Bronchial epithelial cell (primary cell): Measurements from ENCODE around the gene SNIP1. TPM values are rescaled to one million over a fixed set of nuclear protein-coding genes. Genes with fewer than 3 reads are reported as not detected.

Experiments used
- DNase-seq: peaks from one replicate; pipeline ENCODE4 v3.0.0-alpha.2; 2010; ENCODE audit warnings: low read depth
- FAIRE-seq: peaks from 2 replicates; lab custom pipeline; 2011; peaks lifted over from hg19 to GRCh38; lab: Jason Lieb, UNC
- H3K27me3 ChIP-seq: 2 replicates; pipeline ENCODE4 v1.5.1; 2011; ENCODE audit warnings: low read length; ENCODE audit not compliant: control insufficient read depth, insufficient read depth
- H3K36me3 ChIP-seq: 2 replicates; pipeline ENCODE4 v1.5.1; 2011; ENCODE audit warnings: low read length; ENCODE audit not compliant: control insufficient read depth, insufficient read depth
- H3K4me3 ChIP-seq: 2 replicates; pipeline ENCODE4 v1.5.1; 2011; ENCODE audit warnings: mild to moderate bottlenecking, low read depth, low read length, control low read depth
- total RNA-seq: library from RNA; depleted of rRNA; stranded (reverse); fragments of >200 nt; gene quantifications from 2 replicates; pipeline ENCODE4 v1.2.1, GENCODE V29; 2014
- TF ChIP-seq, protein P1 (sequence below): IDR thresholded peaks from 2 replicates; pipeline ENCODE4 v1.5.1; 2011; ENCODE audit warnings: mild to moderate bottlenecking, moderate library complexity, low read length, control low read depth, inconsistent platforms; ENCODE audit not compliant: insufficient read depth, severe bottlenecking

The SNIP1 gene, protein sequence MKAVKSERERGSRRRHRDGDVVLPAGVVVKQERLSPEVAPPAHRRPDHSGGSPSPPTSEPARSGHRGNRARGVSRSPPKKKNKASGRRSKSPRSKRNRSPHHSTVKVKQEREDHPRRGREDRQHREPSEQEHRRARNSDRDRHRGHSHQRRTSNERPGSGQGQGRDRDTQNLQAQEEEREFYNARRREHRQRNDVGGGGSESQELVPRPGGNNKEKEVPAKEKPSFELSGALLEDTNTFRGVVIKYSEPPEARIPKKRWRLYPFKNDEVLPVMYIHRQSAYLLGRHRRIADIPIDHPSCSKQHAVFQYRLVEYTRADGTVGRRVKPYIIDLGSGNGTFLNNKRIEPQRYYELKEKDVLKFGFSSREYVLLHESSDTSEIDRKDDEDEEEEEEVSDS
- total RNA-seq, result 11.3 and 16.9 TPM in 2 replicates

DNA sequence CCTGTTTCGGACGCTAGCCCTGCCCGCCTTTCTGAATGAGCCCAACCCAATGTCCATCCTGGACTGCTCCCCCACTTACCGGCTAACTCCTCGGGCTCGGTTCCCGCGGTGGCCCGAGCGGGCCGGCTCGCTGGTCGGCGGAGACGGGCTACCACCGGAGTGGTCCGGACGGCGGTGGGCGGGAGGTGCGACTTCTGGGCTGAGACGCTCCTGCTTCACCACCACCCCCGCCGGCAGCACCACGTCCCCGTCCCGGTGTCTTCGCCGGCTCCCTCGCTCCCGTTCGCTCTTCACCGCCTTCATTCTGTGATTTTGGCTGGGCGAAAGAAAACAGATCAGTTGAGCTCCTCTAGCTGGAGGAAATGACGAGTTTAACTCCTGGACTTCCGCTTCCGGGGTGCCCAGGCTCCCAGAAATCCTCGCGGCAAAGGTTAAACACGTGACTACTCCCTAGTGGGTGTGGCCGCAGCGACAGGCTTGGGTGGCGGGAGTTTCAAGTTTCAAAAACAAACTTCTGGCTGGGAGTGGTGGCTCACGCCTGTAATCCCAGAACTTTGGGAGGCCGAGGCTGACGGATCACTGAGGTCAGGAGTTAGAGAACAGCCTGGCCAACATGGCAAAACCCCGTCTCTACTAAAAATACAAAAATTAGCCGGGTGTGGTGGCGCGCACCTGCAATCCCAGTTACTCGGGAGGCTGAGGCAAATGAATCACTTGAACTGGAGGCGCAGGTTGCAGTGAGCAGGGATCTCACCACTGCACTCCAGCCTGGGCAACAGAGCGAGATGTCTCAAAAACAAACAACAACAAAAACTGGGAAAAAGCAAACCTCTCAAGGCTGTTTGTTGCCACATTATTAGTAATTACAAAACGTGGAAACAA, at the start of gene SNIP1:
Gene SNIP1, minus strand, starts transcription at position 367 of the 882 bp plus-strand sequence. Its CDS starts 64 bp downstream, at position 303.
- TF ChIP-seq, protein P1, sequence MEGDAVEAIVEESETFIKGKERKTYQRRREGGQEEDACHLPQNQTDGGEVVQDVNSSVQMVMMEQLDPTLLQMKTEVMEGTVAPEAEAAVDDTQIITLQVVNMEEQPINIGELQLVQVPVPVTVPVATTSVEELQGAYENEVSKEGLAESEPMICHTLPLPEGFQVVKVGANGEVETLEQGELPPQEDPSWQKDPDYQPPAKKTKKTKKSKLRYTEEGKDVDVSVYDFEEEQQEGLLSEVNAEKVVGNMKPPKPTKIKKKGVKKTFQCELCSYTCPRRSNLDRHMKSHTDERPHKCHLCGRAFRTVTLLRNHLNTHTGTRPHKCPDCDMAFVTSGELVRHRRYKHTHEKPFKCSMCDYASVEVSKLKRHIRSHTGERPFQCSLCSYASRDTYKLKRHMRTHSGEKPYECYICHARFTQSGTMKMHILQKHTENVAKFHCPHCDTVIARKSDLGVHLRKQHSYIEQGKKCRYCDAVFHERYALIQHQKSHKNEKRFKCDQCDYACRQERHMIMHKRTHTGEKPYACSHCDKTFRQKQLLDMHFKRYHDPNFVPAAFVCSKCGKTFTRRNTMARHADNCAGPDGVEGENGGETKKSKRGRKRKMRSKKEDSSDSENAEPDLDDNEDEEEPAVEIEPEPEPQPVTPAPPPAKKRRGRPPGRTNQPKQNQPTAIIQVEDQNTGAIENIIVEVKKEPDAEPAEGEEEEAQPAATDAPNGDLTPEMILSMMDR, result no peak
- peak; percentile 86 for DNase-seq
- Histone ChIP-seq H3K4me3 (peak within 1 kb of the TSS; percentile 100), H3K36me3 (peaks cover 3% of the 10 kb centered on the region), H3K27me3 (no peaks in the 10 kb centered on the region)
- no peak for FAIRE-seq

DNA sequence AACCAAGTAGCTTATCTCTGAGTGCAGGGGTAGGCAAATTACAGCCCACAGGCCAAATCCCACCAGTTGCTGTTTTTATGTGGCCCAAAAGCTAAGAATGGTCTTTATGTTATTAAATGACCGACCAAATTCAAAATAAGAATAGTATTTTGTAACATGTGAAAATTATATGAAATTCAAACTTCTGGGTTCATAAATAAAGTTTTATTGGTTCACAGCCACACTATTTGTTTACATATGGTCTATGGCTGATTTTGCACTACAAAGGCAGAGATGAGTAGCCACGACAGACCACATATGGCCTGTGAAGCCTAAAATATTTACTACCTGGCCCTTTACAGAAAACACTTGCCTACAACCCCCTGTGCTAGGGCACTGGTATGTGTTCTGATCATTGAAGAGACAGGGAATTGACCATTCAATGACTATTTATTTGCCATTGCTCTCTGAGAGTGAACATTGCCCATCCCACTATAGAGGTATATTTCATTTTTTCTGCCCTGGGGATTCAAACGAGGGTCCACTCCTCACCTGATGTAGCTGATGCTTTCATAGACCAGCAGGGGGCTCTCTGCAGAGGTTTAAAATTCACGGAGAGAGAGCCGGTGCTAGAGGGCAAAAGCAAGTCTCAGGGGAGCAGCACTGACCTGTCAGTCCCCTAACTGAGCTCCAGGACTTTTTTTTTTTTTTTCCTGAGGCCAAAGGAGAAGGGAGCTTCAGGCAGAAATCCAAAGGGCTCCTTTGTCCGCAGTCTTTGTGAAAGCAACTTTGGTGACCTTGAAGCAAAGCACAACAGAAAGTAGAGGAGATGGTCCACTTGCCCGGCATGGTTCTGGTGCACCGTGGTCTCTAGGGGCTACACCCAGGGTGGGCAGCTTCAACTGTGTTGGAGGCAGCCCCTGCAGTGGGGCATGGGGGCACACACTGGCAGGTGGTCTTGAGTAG, 48.9 kb upstream of the SNIP1 start:
- peak; percentile 40 for FAIRE-seq

DNA sequence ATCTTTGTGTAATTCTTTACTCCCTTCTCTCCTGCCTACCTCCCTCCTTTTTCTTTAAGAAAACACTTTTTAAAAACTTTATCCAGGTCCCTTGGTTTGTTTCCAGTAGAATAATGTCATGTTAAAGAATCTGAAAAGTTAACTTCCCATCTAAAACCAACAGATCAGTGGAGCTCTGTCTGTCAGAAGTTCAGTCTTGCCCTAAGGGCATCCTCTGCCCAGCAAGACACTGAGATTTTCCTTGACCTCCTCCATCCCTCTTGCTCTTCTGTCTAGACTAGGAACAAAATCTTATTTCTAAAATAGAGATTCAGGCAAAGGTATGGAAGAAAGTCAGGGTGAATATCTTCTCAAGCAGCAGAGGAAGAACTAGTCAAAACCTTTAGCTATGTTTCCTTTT, 47.3 kb upstream of the SNIP1 start:
- H3K4me3 ChIP-seq, result no peak overlapping the region
- DNase-seq (no peak), FAIRE-seq (no peak)
- TF ChIP-seq, protein P1, result no peak
- H3K27me3 ChIP-seq, result no peaks in the 10 kb centered on the region
- no peaks in the 10 kb centered on the region for H3K36me3 ChIP-seq

More for the DNA sequence above, 48.9 kb upstream of the SNIP1 start:
- Histone ChIP-seq H3K4me3 (no peak overlapping the region), H3K27me3 (no peaks in the 10 kb centered on the region), H3K36me3 (no peaks in the 10 kb centered on the region)
- TF ChIP-seq, protein P1, result peak; percentile 76
- peak; percentile 27 for DNase-seq

DNA sequence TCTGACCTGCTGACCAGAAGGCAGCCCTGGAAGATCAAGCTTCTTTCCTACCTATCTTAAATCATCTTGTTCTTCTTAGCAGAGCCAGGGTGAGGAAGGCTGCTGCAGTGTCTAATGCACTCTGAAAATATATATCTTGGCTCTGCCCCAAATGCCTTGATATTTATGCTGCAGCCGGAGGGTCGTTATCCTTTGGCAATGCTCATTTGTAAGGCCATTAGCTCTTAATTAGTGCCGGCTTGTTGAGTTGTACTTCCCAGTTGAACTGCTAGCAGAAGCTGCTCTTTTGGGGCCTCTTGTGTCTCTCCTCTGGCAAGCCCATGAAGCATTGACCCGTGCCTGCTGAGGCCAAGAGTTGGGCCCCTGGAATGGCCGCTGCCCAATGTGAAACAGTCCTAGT, 45.8 kb upstream of the SNIP1 start:
- H3K27me3 ChIP-seq, result no peaks in the 10 kb centered on the region
- no peaks in the 10 kb centered on the region for H3K36me3 ChIP-seq
- TF ChIP-seq, protein P1, result no peak
- DNase-seq (no peak), FAIRE-seq (no peak)
- H3K4me3 ChIP-seq, result no peak overlapping the region

DNA sequence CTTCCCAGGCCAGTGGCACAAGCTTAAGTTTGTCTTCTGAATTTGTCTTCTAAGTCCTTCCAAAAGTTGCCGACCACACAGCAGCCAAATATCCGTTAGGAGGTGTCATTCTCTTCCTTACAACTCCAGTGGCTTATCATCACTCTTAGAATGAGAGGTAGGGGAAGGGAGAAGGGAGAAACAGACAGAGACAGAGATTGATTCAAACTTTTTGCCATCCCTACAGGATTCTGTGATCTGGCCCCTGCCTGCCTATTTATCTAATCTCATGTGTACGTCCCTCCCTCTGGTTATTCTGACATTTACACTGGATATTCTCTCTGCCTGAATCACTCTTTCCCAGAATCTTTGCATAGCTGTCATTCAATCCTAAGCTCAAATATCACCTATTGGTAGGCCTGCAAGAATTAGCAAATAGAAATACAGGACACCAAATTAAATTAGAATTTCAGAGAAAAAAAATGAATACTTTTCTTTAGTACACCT, 42.1 kb upstream of the SNIP1 start:
- FAIRE-seq, result no peak
- TF ChIP-seq, protein P1, result no peak

More for the DNA sequence above, 42.1 kb upstream of the SNIP1 start:
- H3K27me3 ChIP-seq, result no peaks in the 10 kb centered on the region
- H3K36me3 ChIP-seq, result peaks cover 5% of the 10 kb centered on the region
- peak overlapping the region; percentile 63 for H3K4me3 ChIP-seq
- DNase-seq, result no peak
